WTC11 (cell line): Measurements from ENCODE around the gene GTSE1. TPM values are rescaled to one million over a fixed set of nuclear protein-coding genes. Genes with fewer than 3 reads are reported as not detected.
A peak's percentile ranks its signal among the peaks of the same experiment; 100 is the strongest.

Experiments
- ATAC-seq: fragments of 200-7000 bp; cut with Tn5 transposase; 2 replicates; pipeline ENCODE4 v1.10.0; 2021; ENCODE audit warnings: mild to moderate bottlenecking, moderate library complexity
- CTCF ChIA-PET: fragments of 300-600 bp; sonication (Branson Sonifier 250); formaldehyde crosslinking; loops from one replicate; lab custom pipeline; 2021; ENCODE audit warnings: antibody characterized with exemption; lab: Charles Lee
- POLR2A ChIA-PET: fragments of 350-600 bp; sonication (Branson Sonifier 250); formaldehyde crosslinking; loops from one replicate; lab custom pipeline; 2021; ENCODE audit warnings: antibody characterized with exemption; lab: Charles Lee
- DNase-seq: peaks from one replicate; pipeline ENCODE4 v3.0.0; 2021; ENCODE audit warnings: low spot score
- H3K27ac Mint-ChIP-seq: 2 replicates; pipeline ENCODE4 v1.8.0; 2021; ENCODE audit warnings: mixed read lengths
- H3K27me3 Mint-ChIP-seq: 2 replicates; pipeline ENCODE4 v1.8.0; 2021; ENCODE audit warnings: low read depth, mild to moderate bottlenecking, moderate library complexity, mixed read lengths
- H3K36me3 Mint-ChIP-seq: 2 replicates; pipeline ENCODE4 v1.8.0; 2021; ENCODE audit warnings: mixed read lengths
- H3K4me1 Mint-ChIP-seq: 2 replicates; pipeline ENCODE4 v1.8.0; 2022; ENCODE audit warnings: mixed read lengths
- H3K4me3 Mint-ChIP-seq: 2 replicates; pipeline ENCODE4 v1.8.0; 2021; ENCODE audit warnings: mild to moderate bottlenecking, moderate library complexity, mixed read lengths
- H3K9me3 Mint-ChIP-seq: 2 replicates; pipeline ENCODE4 v1.8.0; 2021; ENCODE audit warnings: mixed read lengths
- CBFB ChIP-seq: sonication (generic); formaldehyde crosslinking; IDR thresholded peaks from 2 replicates; pipeline ENCODE4 v1.8.1; 2022; ENCODE audit warnings: mild to moderate bottlenecking, low read depth, missing genetic modification reagents
- ELF4 ChIP-seq: sonication (generic); formaldehyde crosslinking; IDR thresholded peaks from 2 replicates; pipeline ENCODE4 v1.8.1; 2022; ENCODE audit warnings: low read depth, mild to moderate bottlenecking, moderate library complexity, missing genetic modification reagents
- EMX1 ChIP-seq: fragments of 250-450 bp; sonication (Bioruptor Pico); IDR thresholded peaks from 2 replicates; pipeline ENCODE4 v1.8.0; 2021; ENCODE audit warnings: mild to moderate bottlenecking
- HMGA2 ChIP-seq: fragments of 250-450 bp; sonication (Bioruptor Pico); IDR thresholded peaks from 2 replicates; pipeline ENCODE4 v1.4.0; 2021; ENCODE audit warnings: mild to moderate bottlenecking, moderate library complexity
- NR3C1 ChIP-seq: sonication (generic); formaldehyde crosslinking; conservative IDR thresholded peaks from 2 replicates; pipeline ENCODE4 v1.8.1; 2023; ENCODE audit warnings: low read depth, mild to moderate bottlenecking, missing genetic modification reagents
- RORB ChIP-seq: fragments of 250-450 bp; sonication (Bioruptor Pico); IDR thresholded peaks from 2 replicates; pipeline ENCODE4 v1.9.0; 2021; ENCODE audit warnings: mild to moderate bottlenecking
- SMAD3 ChIP-seq: sonication (generic); formaldehyde crosslinking; IDR thresholded peaks from 2 replicates; pipeline ENCODE4 v1.8.0; 2022; ENCODE audit warnings: missing genetic modification reagents, mild to moderate bottlenecking, borderline replicate concordance
- ZNF138 ChIP-seq: sonication (generic); formaldehyde crosslinking; conservative IDR thresholded peaks from 2 replicates; pipeline ENCODE4 v1.8.1; 2022; ENCODE audit warnings: mild to moderate bottlenecking, moderate library complexity, missing genetic modification reagents
- ZNF317 ChIP-seq: sonication (generic); formaldehyde crosslinking; IDR thresholded peaks from 2 replicates; pipeline ENCODE4 v1.8.1; 2023; ENCODE audit warnings: low read depth, mild to moderate bottlenecking, moderate library complexity, missing genetic modification reagents, borderline replicate concordance
- total RNA-seq: library from RNA; stranded (reverse); gene quantifications from 3 replicates; pipeline ENCODE4 v1.2.3, GENCODE V29; 2021
- TF ChIP-seq, protein P1 (sequence below): sonication (generic); formaldehyde crosslinking; IDR thresholded peaks from 2 replicates; pipeline ENCODE4 v1.8.0; 2023; ENCODE audit warnings: missing genetic modification reagents
- TF ChIP-seq, protein P2 (sequence below): sonication (generic); formaldehyde crosslinking; IDR thresholded peaks from 2 replicates; pipeline ENCODE4 v1.8.1; 2023; ENCODE audit warnings: mild to moderate bottlenecking, missing genetic modification reagents
- TF ChIP-seq, protein P3 (sequence below): fragments of 200-600 bp; IDR thresholded peaks from 2 replicates; pipeline ENCODE4 v1.8.0; 2022; ENCODE audit warnings: antibody characterized with exemption
- TF ChIP-seq, protein P4 (sequence below): fragments of 250-450 bp; sonication (Bioruptor Pico); IDR thresholded peaks from 2 replicates; pipeline ENCODE4 v1.9.0; 2021; ENCODE audit warnings: mild to moderate bottlenecking
- TF ChIP-seq, protein P5 (sequence below): sonication (generic); formaldehyde crosslinking; IDR thresholded peaks from 2 replicates; pipeline ENCODE4 v1.8.1; 2022; ENCODE audit warnings: mild to moderate bottlenecking, moderate library complexity, missing genetic modification reagents
- TF ChIP-seq, protein P6 (sequence below): sonication (generic); formaldehyde crosslinking; IDR thresholded peaks from 2 replicates; pipeline ENCODE4 v1.8.0; 2023; ENCODE audit warnings: mild to moderate bottlenecking, missing genetic modification reagents

The GTSE1 gene
- total RNA-seq, 1 experiment from 2014 or later = 56.1 TPM

DNA sequence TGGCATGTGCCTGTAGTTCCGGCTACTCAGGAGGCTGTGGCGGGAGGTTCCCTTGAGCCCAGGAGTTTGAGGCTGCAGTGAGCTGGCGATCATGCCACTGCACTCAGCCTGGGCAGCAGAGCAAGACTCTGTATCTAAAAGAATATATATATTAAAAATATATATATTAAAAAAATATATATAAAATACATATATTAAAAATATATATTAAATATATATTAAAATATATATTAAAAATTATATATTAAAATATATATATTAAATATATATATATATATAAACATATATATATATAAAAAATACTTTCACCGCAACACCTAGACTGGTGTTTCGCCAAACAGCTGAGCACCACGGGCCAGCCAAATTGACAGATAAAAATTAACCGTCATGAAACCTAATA lies 20.1 kb upstream of the GTSE1 start:
- ChIA-PET POLR2A (no interaction called here), CTCF (no interaction called here)
- TF ChIP-seq HMGA2 (CRISPR knock-in tag) = peak; percentile 95
- TF ChIP-seq, protein P1, sequence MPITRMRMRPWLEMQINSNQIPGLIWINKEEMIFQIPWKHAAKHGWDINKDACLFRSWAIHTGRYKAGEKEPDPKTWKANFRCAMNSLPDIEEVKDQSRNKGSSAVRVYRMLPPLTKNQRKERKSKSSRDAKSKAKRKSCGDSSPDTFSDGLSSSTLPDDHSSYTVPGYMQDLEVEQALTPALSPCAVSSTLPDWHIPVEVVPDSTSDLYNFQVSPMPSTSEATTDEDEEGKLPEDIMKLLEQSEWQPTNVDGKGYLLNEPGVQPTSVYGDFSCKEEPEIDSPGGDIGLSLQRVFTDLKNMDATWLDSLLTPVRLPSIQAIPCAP (CRISPR knock-in tag) = no peak
- Mint-ChIP-seq H3K9me3 (peaks cover 7% of the 10 kb centered on the region), H3K27ac (no peak overlapping the region), H3K27me3 (no peaks in the 10 kb centered on the region), H3K36me3 (peaks cover 30% of the 10 kb centered on the region), H3K4me3 (no peak overlapping the region), H3K4me1 (no peaks in the 10 kb centered on the region)
- no peak for DNase-seq
- ATAC-seq = no peak

DNA sequence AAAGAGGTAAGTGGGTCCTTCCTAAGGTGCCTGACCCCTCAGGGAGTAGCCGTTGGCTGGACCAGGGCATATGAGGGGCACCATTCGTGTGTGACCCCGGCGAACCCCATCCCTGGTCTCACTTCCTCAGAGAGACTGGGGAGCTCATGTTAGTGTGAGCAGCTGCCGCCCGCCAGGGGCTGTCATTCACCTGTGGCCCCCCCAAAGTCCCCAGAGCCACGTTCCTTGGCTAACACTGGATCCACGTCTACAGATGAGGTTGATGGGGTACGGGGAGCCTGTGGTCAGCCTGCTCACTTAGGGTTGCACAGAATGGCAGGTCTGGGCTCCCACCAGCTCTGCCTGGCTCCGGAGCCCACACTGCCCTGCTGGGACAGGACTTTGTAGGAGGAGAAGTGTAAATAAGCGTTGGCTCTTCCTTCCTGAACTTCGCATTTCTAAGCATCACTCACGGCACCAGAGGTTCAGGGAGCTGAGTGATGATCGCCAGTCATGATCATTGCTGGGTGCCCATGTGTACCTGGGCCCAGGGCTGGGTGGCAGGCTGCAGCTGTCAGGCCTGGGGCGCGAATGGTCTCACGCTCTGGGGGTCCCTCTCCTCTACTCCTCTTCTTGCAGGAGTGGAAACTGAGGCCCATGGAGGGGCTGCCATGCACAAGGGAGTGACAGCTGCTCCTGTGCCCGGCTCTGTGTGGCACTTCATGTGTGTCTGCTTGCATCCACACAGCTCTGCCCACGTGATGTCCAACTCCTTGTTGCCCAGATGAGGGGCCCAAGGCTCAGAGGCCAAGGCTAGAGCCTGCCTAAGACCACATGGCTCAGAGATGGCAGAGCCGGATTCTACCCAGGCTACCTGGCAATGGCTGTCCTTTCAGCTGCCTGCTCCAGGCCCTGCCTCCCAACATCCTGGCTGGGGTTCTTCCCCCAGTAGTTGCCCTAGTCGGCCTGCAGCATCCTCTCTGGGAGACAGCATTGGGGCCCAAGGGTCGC lies 17.7 kb upstream of the GTSE1 start:
- Mint-ChIP-seq H3K4me1 (no peaks in the 10 kb centered on the region), H3K36me3 (peaks cover 32% of the 10 kb centered on the region), H3K4me3 (no peak overlapping the region), H3K27ac (no peak overlapping the region), H3K9me3 (peaks cover 7% of the 10 kb centered on the region), H3K27me3 (no peaks in the 10 kb centered on the region)
- CTCF ChIA-PET = no interaction called here
- POLR2A ChIA-PET = no interaction called here
- ATAC-seq = no peak
- TF ChIP-seq ZNF138 (no peak), ELF4 (CRISPR knock-in tag) (no peak), SMAD3 (CRISPR knock-in tag) (no peak)
- TF ChIP-seq, protein P1 (CRISPR knock-in tag) = no peak
- TF ChIP-seq, protein P2, sequence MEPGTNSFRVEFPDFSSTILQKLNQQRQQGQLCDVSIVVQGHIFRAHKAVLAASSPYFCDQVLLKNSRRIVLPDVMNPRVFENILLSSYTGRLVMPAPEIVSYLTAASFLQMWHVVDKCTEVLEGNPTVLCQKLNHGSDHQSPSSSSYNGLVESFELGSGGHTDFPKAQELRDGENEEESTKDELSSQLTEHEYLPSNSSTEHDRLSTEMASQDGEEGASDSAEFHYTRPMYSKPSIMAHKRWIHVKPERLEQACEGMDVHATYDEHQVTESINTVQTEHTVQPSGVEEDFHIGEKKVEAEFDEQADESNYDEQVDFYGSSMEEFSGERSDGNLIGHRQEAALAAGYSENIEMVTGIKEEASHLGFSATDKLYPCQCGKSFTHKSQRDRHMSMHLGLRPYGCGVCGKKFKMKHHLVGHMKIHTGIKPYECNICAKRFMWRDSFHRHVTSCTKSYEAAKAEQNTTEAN = no peak
- TF ChIP-seq, protein P3, sequence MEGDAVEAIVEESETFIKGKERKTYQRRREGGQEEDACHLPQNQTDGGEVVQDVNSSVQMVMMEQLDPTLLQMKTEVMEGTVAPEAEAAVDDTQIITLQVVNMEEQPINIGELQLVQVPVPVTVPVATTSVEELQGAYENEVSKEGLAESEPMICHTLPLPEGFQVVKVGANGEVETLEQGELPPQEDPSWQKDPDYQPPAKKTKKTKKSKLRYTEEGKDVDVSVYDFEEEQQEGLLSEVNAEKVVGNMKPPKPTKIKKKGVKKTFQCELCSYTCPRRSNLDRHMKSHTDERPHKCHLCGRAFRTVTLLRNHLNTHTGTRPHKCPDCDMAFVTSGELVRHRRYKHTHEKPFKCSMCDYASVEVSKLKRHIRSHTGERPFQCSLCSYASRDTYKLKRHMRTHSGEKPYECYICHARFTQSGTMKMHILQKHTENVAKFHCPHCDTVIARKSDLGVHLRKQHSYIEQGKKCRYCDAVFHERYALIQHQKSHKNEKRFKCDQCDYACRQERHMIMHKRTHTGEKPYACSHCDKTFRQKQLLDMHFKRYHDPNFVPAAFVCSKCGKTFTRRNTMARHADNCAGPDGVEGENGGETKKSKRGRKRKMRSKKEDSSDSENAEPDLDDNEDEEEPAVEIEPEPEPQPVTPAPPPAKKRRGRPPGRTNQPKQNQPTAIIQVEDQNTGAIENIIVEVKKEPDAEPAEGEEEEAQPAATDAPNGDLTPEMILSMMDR = no peak
- no peak for DNase-seq

DNA sequence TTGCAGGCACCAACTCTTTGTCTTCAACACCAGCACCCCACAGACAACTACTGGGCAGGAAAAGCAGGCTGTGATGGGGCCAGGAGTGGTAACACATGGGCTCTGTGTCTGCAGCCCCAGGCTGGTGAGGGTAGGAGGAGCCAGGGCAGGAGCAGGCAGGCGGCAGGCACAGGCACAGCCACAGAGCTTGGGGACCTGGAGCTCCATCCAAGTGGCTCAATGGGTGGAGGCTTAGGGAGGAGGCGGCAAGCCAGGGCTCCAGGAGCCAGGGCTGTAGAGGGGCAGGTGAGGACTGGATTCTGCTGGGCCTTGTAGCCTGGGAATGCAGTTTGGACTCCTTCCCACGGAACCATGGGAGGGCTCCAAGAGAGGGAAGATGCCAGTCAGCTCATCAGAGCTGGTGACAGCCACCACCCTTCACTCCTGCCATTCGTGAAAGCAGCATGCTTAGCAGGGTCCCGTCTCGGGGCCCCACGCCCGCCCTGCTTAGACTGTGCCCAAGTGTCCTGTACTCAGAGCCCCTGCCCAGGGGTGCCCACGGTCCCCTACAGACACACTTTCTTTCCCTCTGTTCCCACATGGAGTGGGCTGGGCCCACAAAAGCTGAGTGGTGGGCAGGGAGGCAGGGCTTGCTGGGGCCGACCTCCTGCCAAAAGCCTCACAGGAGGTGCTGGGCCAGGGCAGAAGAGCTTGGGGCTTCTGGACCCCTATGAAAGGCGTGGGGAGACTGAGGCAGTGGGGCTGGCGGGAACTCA lies 16.4 kb upstream of the GTSE1 start:
- H3K9me3 Mint-ChIP-seq = peaks cover 7% of the 10 kb centered on the region
- H3K4me1 Mint-ChIP-seq = no peaks in the 10 kb centered on the region
- POLR2A ChIA-PET = no interaction called here
- no peaks in the 10 kb centered on the region for H3K27me3 Mint-ChIP-seq
- H3K4me3 Mint-ChIP-seq = no peak overlapping the region
- TF ChIP-seq, protein P4, sequence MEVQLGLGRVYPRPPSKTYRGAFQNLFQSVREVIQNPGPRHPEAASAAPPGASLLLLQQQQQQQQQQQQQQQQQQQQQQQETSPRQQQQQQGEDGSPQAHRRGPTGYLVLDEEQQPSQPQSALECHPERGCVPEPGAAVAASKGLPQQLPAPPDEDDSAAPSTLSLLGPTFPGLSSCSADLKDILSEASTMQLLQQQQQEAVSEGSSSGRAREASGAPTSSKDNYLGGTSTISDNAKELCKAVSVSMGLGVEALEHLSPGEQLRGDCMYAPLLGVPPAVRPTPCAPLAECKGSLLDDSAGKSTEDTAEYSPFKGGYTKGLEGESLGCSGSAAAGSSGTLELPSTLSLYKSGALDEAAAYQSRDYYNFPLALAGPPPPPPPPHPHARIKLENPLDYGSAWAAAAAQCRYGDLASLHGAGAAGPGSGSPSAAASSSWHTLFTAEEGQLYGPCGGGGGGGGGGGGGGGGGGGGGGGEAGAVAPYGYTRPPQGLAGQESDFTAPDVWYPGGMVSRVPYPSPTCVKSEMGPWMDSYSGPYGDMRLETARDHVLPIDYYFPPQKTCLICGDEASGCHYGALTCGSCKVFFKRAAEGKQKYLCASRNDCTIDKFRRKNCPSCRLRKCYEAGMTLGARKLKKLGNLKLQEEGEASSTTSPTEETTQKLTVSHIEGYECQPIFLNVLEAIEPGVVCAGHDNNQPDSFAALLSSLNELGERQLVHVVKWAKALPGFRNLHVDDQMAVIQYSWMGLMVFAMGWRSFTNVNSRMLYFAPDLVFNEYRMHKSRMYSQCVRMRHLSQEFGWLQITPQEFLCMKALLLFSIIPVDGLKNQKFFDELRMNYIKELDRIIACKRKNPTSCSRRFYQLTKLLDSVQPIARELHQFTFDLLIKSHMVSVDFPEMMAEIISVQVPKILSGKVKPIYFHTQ = no peak
- TF ChIP-seq EMX1 (CRISPR knock-in tag) (no peak), RORB (CRISPR knock-in tag) (no peak), CBFB (CRISPR knock-in tag) (no peak), ZNF317 (CRISPR knock-in tag) (no peak), NR3C1 (CRISPR knock-in tag) (no peak)
- TF ChIP-seq, protein P5, sequence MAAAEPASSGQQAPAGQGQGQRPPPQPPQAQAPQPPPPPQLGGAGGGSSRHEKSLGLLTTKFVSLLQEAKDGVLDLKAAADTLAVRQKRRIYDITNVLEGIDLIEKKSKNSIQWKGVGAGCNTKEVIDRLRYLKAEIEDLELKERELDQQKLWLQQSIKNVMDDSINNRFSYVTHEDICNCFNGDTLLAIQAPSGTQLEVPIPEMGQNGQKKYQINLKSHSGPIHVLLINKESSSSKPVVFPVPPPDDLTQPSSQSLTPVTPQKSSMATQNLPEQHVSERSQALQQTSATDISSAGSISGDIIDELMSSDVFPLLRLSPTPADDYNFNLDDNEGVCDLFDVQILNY = no peak
- TF ChIP-seq, protein P6, sequence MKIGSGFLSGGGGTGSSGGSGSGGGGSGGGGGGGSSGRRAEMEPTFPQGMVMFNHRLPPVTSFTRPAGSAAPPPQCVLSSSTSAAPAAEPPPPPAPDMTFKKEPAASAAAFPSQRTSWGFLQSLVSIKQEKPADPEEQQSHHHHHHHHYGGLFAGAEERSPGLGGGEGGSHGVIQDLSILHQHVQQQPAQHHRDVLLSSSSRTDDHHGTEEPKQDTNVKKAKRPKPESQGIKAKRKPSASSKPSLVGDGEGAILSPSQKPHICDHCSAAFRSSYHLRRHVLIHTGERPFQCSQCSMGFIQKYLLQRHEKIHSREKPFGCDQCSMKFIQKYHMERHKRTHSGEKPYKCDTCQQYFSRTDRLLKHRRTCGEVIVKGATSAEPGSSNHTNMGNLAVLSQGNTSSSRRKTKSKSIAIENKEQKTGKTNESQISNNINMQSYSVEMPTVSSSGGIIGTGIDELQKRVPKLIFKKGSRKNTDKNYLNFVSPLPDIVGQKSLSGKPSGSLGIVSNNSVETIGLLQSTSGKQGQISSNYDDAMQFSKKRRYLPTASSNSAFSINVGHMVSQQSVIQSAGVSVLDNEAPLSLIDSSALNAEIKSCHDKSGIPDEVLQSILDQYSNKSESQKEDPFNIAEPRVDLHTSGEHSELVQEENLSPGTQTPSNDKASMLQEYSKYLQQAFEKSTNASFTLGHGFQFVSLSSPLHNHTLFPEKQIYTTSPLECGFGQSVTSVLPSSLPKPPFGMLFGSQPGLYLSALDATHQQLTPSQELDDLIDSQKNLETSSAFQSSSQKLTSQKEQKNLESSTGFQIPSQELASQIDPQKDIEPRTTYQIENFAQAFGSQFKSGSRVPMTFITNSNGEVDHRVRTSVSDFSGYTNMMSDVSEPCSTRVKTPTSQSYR = no peak
- CTCF ChIA-PET = interaction anchor here (1.1 kb wide), 1 partner anchor 13 kb away, joined by 5 read pairs; the partner anchor contains the start of gene TTC38
- peaks cover 31% of the 10 kb centered on the region for H3K36me3 Mint-ChIP-seq
- DNase-seq (no peak), ATAC-seq (no peak)
- no peak overlapping the region for H3K27ac Mint-ChIP-seq
